HG03354 (cell line): Measurements from ENCODE around the gene SLC25A25.
"Not testable (repeated sequence)": the region's sequence is repeated elsewhere in the genome, so short reads cannot be mapped to it uniquely, and the experiment has no call there.

ENCODE experiments used
- ATAC-seq: cut with Tn5 transposase; IDR thresholded peaks from one replicate; pipeline ENCODE4 v1.9.1; 2021; ENCODE audit warnings: mild to moderate bottlenecking; ENCODE audit not compliant: unreplicated experiment, poor library complexity, severe bottlenecking

Gene SLC25A25

DNA sequence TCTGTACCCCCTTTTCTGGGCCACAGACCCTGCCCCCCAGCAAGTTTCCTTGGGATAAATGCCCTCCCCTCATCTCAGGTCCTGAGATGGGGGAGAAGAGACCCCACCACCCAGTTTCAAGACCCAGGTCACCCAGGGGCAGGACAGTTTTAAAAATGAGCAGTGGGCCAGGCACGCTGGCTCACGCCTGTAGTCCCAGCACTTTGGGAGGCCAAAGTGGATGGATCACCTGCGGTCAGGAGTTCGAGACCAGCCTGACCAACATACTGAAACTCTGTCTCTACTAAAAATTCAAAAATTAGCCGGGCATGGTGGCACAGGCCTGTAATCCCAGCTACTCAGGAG lies 53.4 kb downstream of the SLC25A25 start:
- ATAC-seq: no peak

DNA sequence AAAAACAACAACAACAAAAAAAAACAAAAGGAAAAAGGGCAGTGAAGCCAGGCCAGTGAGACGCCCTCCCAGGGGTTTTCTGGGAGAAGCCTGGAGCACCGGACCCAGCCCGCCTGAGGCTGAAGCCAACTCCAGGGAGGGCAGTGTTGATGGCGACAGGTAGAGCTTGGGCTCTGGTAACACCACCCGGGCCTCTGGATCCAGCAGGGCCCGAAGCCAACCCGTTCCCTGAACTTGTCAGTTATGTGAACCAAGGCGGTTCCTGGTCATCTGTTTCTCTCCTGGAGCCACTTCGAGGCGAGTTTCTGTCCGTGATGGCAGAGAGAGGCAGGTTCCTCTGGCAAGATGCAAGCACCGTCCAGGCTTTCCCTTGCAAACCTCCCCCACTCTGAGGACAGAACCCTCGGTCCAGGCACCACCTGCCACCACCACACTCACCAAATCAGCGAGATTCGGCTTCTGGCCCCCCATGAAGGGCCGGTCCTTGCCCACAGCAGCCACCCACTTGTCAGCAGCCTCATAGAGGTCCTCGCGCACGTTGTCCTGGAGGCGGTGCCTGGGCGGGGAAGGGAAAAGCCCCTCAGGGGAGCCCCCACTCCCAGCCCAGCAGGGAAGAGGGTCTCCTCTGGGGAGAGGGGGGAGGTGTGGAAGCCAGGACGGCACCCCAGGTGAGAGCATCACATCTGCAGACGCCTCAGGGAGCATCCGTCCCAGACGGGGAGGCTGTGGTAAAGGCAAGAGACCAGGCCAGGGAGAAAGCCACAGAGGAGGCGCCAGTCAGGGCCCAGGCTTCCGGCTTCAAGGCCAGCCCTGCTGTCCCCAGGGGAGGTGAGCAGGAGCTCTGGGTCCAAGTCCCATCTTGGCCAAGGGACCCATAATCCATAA lies 54.1 kb downstream of the SLC25A25 start:
- no peak for ATAC-seq

DNA sequence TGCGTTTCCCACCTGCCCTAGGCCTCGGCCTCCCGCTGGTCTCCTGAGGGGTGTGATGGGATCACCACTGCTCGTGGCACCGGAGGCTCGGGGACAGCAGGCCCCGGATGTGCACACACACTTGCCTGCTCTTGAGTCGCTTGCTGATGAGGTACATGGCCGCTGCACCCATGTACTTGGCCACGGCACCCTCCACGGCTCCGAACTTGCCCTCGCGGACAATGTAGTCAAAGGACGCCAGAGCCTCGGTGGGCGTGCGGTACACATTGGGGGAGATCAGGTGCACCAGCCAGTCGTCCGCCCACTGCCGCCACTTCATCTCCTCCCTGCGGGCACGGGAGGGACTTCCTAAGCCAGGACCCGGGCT lies 54.8 kb downstream of the SLC25A25 start:
- ATAC-seq: no peak

DNA sequence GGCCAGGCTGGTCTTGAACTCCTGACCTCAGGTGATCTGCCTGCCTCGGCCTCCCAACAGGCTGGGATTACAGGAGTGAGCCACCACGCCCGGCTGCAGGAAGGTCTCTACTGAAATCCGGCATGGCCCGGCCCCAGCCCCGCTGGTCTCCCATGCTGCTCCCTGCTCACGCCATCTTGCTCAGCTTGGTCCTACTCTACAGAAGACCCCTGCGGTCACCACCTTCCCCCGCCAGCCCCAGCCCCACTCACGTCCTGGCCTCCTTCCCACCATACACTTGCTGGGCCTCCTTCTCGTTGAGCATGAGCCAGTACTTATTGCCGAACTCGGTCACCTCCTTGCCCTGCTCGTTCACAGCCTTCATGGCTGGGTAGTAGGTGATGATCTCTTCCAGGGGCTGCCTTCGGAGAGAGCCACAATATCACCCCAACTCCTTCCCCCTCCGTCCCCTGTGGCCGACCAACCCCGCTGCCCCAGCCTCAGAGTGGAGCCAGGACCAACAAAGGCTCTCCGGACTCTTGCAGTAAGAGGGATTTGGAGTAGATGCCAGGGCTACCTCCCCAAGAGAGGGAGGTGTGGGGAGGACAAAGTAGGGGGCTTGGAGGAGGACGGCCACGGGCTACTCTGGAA lies 55.5 kb downstream of the SLC25A25 start:
- ATAC-seq: no peak

DNA sequence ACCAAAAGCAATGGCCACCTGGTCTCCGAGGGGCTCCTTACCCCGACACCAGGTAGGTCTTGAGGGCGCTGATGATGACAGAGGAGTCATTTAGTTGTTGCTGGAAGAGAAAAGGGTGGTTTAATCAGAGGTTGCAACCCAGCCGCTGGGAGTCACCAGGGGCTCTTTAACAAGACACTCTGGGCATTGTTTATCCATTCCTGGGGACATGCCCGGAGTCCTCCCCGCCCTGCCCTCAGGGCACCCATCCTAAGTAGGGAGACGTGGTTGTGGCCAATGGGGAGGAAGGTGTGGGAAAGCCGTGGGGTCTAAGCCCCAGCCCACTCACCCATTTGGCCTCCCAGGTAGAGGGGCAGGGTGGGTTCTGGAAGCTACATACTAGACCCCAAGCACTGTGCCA lies 56.4 kb downstream of the SLC25A25 start:
- no peak for ATAC-seq

DNA sequence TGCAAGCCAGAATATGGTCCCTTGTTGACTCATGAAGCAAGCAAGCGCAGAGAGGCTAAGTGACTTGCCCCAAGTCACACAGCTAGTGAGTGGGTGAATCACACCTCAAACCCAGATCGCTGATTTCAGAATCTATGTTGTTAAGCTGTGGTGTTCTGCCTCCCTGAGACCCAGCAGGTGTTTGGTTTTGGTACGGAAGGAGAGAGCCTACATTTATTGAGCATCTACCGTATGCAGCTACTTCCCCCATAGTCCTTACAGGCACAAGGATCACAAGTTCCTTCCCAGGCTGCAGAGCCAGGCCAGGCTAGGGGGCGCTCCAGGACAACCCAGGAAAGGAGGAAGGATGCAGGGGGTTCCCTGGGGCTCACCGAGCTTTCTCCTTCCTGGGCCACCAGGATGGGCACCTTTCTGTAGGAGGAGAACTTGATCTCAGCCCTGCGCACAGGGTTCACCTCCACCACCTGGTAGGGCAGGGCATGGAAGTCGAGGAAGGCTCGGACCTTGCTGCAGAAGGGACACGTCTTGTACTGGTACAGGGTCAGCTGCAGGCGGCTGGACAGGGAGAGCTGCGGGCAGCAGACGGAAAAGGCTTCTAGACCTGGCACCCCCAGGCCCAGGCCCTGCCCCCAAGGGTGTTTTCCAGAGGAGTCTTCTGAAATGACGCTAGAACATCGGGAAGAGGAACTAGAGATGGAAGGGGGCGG lies 57.0 kb downstream of the SLC25A25 start:
- no peak for ATAC-seq

DNA sequence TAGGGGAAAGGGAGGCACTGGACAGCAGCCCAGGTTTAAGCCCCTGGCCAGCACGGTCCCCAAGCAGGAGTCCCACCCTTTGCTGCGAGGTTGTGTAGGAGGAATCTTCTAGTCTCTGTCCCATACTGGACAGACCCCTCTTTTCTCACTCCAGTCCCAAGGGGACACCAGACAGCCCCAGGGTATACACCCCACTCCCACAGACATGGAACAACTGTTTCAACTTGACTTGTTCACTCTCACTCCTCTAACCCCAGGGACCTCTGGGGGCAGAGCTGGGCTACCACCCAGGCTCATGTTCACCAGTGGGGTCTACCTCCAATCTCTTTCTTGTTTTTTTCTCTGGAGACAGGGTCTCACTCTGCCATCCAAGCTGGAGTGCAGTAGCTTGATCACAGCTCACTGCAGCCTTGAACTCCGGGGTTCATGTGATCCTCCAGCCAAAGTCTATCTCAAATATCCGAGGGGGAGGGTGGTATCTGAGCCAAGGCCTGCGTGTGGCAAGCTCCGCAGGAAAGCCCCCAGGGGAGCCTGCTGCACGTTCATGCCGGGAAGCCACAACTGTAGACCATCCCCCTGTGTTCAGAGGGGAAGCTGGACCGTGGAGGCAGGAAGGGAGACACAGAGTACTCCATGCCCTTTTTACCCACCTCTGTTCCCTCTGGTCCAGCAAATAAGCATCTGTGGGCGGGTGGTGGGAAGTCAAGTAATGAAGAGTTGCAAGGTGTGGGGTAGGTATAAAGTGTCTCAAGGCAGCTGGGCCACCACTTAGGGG lies 57.7 kb downstream of the SLC25A25 start:
- ATAC-seq: no peak

DNA sequence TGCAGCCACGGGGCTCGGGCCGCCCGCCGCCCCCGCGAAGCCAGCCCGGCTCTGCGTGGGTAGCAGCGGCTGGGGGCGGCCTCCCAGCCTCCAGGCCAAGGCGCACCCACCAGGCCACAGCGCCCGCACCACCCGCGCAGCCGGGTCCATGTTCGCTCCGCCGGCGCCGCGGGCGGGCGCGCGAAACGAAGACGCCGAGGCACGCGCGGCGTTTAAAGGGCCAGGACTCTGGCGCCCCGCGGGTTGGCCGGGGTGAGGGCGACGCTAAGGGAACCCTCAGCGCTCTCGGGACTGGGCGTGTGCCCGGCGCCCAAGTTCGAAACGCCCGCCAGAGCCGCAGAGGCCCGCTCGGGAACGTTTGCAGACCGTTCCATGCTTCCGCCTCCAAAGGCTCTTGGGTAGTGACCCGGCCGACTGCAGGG lies 59.5 kb downstream of the SLC25A25 start, which contains the start of gene PTGES2:
TSS of gene PTGES2 (minus strand) at position 162 of the 422 bp plus-strand sequence. CDS start at position 150, 12 bp downstream.
- peak; percentile 68 for ATAC-seq

DNA sequence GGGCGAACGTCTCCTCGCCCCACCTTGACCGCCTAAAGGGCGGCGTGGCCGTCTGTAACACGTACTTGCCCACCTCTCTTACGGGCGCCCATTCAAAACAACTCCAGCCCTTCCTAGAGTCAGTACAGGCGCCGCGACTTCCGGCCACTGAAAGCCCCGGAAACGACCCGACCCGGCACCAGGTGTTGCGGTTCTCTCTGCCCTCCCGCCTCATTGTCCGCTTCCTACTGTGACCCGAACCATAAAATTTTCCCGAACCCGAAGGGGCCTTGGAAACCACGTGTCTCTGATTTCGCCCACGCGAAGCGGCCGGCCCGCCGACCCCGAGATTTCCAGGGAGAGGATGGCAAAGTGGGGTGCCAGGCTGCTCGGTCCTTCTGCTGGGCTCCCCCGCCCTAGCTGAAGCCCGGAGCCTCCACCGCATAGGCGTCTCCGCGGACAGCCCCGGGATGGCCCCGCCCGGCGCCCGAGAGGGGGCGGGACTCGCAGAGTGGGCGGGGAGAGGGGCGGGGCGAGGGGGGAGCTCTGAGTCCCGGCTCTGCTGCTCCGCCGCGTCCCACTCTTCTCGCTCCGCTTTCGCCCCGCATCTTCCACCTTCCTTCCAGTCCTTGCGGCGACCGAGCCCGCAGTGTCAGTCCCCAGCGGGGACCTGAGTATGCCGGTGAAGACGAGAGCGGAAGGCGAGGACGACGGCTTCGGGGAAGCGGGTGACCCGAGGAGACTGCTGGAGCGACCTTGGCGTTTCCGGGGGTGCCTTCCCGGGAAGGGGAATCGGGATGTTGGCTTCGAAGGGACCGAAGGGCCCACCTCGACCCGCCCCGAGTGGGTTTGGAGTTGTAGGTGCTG lies 60.2 kb downstream of the SLC25A25 start:
- peak; percentile 78 for ATAC-seq

DNA sequence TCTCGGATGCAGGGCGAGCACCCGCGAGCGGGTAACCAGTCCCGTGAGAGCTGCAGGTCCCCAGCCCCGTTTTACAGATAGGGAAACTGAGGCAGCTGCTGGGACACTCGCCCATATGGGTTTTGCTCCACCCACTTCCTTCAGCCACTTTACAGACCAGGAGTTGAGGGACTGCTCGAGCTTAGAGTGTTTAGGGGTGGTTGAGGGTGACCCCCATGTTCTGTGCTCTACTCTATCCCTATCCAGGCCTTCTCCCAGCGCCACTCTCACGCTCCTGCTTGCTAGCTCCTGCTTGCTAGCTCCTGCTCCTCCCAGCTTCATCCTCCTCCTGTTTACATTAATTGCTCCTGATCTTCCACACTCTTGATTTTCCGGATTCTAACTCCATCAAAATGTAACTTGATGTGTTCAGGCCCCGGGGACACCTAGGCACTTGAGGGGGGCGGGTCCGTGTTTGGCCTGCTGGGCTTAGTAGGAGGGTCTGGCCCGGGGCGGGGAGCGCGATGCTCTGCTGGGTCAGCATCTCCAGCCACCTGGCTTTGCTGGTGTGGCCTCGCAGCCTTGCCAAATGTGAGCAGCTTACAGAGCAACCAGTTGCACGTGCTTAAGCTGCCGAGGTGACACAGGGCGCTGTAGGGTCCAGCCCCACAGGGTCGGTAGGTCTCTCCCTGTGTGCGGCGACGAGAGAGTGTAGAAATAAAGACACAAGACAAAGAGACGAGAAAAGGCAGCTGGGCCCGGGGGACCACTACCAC lies 61.0 kb downstream of the SLC25A25 start:
- ATAC-seq: no peak

DNA sequence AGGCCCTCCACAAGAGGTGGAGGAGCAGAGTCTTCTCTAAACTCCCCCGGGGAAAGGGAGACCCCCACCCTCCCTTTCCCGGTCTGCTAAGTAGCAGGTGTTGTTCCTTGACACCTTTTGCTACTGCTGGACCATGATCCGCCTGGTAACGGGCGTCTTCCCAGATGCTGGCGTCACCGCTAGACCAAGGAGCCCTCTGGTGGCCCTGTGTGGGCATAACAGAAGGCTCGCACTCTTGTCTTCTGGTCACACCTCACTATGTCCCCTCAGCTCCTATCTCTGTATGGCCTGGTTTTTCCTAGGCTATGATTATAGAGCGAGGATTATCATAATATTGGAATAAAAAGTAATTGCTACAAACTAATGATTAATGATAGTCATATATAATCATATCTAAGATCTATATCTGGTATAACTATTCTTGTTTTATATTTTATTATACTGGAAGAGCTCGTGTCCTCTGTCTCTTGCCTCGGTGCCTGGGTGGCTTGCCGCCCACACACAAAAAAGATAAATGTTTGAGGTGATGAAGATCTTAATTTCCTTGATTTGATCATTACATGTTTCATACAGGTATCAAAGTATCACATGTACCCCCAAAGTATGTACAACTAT lies 62.1 kb downstream of the SLC25A25 start:
- ATAC-seq: not testable (repeated sequence)

DNA sequence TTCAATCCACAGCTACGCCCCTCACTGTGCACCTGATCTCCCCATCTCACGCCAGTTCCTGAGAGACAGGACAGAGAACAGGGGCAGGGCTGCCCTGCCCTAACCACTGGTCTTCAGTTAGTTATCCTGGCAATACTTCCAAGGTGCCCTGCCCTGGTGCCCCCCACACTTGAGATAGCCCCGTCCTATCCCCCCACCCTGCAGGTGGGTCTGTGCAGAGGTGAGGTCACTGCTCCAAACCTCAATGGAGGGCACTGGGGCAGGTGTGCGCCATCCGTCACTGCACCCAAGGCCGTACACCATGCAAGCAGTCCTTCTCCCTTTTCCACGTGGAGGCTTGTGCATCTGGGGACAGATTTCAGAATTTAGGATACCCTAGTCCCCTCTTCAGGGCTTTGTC lies 62.6 kb downstream of the SLC25A25 start:
- ATAC-seq: not testable (repeated sequence)

DNA sequence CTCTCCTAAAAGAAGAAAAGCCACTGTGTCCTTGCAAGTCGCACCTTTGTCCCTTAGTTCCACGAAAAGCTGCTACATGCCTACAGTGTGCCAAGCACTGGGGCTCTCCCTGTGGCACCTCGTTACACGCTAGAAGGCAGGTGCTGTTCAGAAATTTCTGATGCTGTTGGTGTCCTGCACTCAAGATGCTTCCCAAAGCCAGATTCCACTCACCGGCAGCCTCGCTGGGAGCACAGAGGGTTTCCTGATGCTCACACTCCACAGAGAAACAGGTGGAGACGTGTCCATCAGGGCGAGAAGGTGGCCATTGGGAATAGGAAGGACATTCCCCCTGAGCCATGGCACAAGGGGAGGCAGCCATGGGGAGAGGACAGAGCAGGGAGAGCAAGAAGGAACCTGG lies 63.3 kb downstream of the SLC25A25 start:
- ATAC-seq: not testable (repeated sequence)

DNA sequence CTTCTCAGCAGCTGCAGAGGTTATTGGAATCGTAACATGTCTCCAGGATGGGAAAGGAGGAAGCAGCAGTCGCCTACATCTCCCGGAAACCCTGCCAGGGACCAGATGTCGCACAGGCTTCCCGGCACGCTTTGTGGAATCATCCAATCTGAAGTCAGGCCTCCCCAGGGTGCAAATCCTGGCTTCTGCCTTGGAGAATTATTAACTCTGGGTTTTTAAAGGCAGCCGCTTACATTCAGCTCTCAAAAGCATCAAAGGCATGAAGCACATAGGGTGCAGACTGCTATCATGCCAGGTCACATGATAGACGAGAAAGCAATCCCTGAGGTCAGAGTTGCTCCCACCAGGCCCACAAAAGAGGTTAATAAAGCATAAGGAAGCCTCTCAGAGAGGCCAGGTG lies 64.1 kb downstream of the SLC25A25 start:
- not testable (repeated sequence) for ATAC-seq

DNA sequence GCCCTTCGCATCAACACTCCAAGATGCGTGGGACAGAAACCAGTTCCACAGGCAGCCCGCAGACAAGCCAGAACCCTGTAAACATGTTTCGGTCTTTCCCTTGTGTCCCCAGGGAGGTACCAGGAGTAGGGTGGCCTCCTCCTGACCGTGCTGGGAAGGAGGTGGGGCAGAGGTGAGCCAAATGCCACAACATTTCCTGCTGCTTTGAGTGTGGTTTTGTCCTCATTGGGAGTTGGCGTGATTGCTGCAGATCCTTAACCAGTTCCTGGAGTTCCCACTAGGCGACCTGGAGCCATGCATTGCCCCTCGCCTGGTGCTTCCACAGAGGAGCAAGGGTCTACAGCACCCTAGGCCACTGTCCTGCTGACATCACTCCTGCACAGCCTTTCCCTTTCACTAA lies 67.5 kb downstream of the SLC25A25 start:
- ATAC-seq: not testable (repeated sequence)

DNA sequence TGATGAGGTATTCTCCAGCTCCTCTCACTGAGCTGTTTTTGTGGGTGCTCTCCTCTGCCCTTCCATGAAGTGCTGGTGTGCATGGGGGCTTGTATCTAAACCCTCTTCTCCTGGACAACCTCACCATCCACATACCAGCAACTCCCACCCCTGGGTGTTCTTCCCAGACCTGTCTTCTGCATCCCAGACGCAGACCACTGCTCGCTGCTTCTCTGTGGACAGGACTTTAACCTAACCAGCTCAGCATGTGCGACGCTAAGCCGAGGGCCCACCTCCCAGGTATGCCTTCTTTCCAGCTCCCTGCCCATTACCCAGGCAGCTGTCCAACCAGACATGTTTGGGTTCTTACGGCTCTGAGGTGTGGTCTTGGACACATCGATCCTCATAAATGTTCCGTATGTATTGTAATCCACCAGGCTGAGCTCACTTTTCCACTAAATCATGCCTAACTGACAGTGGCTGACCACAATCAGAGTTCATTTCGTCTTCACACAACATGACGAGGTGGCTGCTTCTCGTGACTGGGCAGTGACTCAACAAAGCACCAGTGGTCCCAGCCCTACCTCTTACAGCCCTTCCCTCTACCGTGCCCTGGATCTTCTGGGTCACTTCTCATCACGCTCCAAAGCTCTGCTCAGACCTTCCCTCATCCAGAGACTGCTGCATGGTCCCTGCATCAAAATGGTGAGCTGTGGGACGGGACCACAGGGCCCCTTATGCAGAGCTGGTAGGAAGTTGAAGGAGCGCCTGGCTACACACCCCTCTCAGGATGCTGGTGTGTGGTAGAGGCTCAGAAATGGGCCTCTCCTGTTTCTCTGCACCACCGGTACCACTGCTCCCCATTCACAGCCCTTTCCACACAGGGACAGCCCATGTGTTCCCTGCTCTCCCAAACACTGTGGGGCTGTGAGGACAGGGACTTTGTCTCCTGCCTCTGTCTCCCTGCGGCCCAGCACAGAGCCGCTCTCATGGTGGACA lies 69.1 kb downstream of the SLC25A25 start:
- ATAC-seq: no peak

DNA sequence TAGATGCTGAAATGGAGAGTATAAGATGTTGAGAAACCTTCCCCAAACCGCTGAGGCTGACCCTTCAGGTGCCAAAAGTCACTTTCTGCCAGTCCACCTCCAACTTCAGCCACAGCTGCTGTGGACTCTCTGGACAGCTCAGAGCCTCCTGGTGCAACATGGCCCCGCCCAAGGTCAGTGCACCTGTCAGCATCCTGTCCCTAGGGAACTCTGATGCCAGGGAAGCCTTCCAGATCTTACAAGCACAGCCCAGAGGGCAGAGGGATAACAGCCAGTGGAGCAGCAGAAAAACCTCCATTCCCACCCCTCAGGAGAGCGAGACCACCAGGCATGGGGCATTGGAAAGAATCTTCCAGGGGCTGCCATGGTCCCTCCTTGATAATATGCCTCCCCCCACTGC lies 70.0 kb downstream of the SLC25A25 start:
- no peak for ATAC-seq
